Endothelial cell of umbilical vein (primary cell): ENCODE data around the gene TRIM40.

ENCODE experiments used
- CTCF ChIP-seq, 2 donors: IDR thresholded peaks; 1 replicate in 1 of 2; 2 replicates in 1 of 2; pipeline ENCODE4 v1.5.1; 2011; ENCODE audit warnings: low read length in 2 of 2, mild to moderate bottlenecking in 2 of 2, moderate library complexity in 2 of 2, control low read depth in 1 of 2, inconsistent platforms in 1 of 2, low read depth in 1 of 2; ENCODE audit not compliant: insufficient read depth in 1 of 2; ENCODE audit errors: extremely low read depth in 1 of 2
- EZH2 ChIP-seq: IDR thresholded peaks from 2 replicates; pipeline ENCODE4 v1.6.1; 2012; ENCODE audit warnings: borderline replicate concordance, low read depth, mild to moderate bottlenecking, moderate library complexity, low read length, inconsistent platforms; ENCODE audit not compliant: severe bottlenecking
- GATA2 ChIP-seq: IDR thresholded peaks from 2 replicates; pipeline ENCODE4 v1.7.0; 2011; ENCODE audit warnings: low read depth, mild to moderate bottlenecking, moderate library complexity, mixed read lengths, low read length; ENCODE audit not compliant: insufficient read length, insufficient read depth
- JUN ChIP-seq: IDR thresholded peaks from 2 replicates; pipeline ENCODE4 v1.6.1; 2011; ENCODE audit warnings: borderline replicate concordance, low read depth; ENCODE audit not compliant: insufficient read length, insufficient read depth
- MYC ChIP-seq: IDR thresholded peaks from one replicate; pipeline ENCODE4 v1.6.1; 2011; ENCODE audit warnings: mild to moderate bottlenecking, low read depth, low read length
- POLR2A ChIP-seq: IDR thresholded peaks from 2 replicates; pipeline ENCODE4 v1.6.1; 2012; ENCODE audit warnings: low read depth, mild to moderate bottlenecking, control low read depth, low read length
- POLR2AphosphoS5 ChIP-seq: IDR thresholded peaks from 2 replicates; pipeline ENCODE4 v1.6.1; 2012; ENCODE audit warnings: low read depth, mild to moderate bottlenecking, control low read depth, low read length, moderate library complexity; ENCODE audit not compliant: insufficient read depth
- TF ChIP-seq, protein P1 (sequence below): IDR thresholded peaks from 2 replicates; pipeline ENCODE4 v1.6.1; 2011; ENCODE audit not compliant: insufficient read depth, insufficient read length

- TF ChIP-seq POLR2A (no peak), POLR2AphosphoS5 (no peak), CTCF (IDR thresholded peaks at IDR 0.05; ENCODE audit: extremely low read depth in 1 of 2, insufficient read depth in 1 of 2, low read depth in 1 of 2, low read length in 2 of 2) (no peak), MYC (no peak), JUN (no peak), GATA2 (no peak), EZH2 (no peak)
- TF ChIP-seq, protein P1, sequence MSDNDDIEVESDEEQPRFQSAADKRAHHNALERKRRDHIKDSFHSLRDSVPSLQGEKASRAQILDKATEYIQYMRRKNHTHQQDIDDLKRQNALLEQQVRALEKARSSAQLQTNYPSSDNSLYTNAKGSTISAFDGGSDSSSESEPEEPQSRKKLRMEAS, result no peak
These were observed 44.2 kb upstream of the TRIM40 start for GRCh38 chr6:30091577-30092381.
